Neutrophil (primary cell): ENCODE results near the gene ABCC4.

Source experiments
- H3K27ac ChIP-seq: fragments of 200-600 bp; sonication (generic); 2 replicates; pipeline ENCODE4 v1.5.1; 2016; ENCODE audit warnings: mild to moderate bottlenecking, moderate library complexity
- H3K27me3 ChIP-seq: fragments of 200-600 bp; sonication (generic); 2 replicates; pipeline ENCODE4 v1.6.0; 2016; ENCODE audit warnings: mild to moderate bottlenecking
- H3K36me3 ChIP-seq: fragments of 200-600 bp; sonication (generic); 2 replicates; pipeline ENCODE4 v1.5.1; 2017
- H3K4me1 ChIP-seq, 2 experiments: fragments of 200-600 bp in 1 of 2; sonication (generic) in 1 of 2; 1 replicate in 1 of 2; 2 replicates in 1 of 2; pipeline versions ENCODE4 v1.5.1 to v1.6.1; 2013 to 2016; ENCODE audit warnings: low read depth in 1 of 2, low read length in 1 of 2, mild to moderate bottlenecking in 1 of 2, moderate library complexity in 1 of 2; ENCODE audit not compliant: control insufficient read depth in 1 of 2, insufficient read depth in 1 of 2
- H3K4me3 ChIP-seq, 2 experiments: fragments of 200-600 bp in 1 of 2; sonication (generic) in 1 of 2; 1 replicate in 1 of 2; 2 replicates in 1 of 2; pipeline ENCODE4 v1.5.1; 2013 to 2016; ENCODE audit warnings: low read depth in 1 of 2, low read length in 1 of 2, mild to moderate bottlenecking in 1 of 2, moderate library complexity in 1 of 2
- H3K9me3 ChIP-seq: fragments of 200-600 bp; sonication (generic); 2 replicates; pipeline ENCODE4 v1.5.1; 2016
- CTCF ChIP-seq: fragments of 200-600 bp; sonication (generic); IDR thresholded peaks from 2 replicates; pipeline ENCODE4 v1.5.1; 2016; ENCODE audit warnings: antibody characterized with exemption

The ABCC4 gene

GRCh38 chr13:95035311-95036109, 265.7 kb downstream of the ABCC4 start:
- H3K27me3 ChIP-seq, result no peaks in the 10 kb centered on the region
- H3K4me3 ChIP-seq, result no peak overlapping the region
- no peak for TF ChIP-seq CTCF
- no peaks in the 10 kb centered on the region for H3K36me3 ChIP-seq
- no peaks in the 10 kb centered on the region for H3K9me3 ChIP-seq
- no peaks in the 10 kb centered on the region for H3K4me1 ChIP-seq
- H3K27ac ChIP-seq, result no peak overlapping the region

- Histone ChIP-seq H3K9me3 (no peaks in the 10 kb centered on the region), H3K4me3 (no peak overlapping the region), H3K36me3 (no peaks in the 10 kb centered on the region), H3K27me3 (no peaks in the 10 kb centered on the region), H3K4me1 (no peaks in the 10 kb centered on the region), H3K27ac (no peak overlapping the region)
- TF ChIP-seq CTCF, result no peak
Measured at GRCh38 chr13:95033890-95034289, 267.4 kb downstream of the ABCC4 start.

- Histone ChIP-seq H3K9me3 (no peaks in the 10 kb centered on the region), H3K36me3 (no peaks in the 10 kb centered on the region), H3K4me3 (no peak overlapping the region), H3K27me3 (no peaks in the 10 kb centered on the region), H3K4me1 (no peaks in the 10 kb centered on the region), H3K27ac (no peak overlapping the region)
- no peak for TF ChIP-seq CTCF
Measured at GRCh38 chr13:95032121-95032520, 269.1 kb downstream of the ABCC4 start.

GRCh38 chr13:95030821-95031343, 270.4 kb downstream of the ABCC4 start:
- H3K27ac ChIP-seq, result no peak overlapping the region
- H3K4me1 ChIP-seq, result no peaks in the 10 kb centered on the region
- no peaks in the 10 kb centered on the region for H3K36me3 ChIP-seq
- no peak for TF ChIP-seq CTCF
- H3K4me3 ChIP-seq, result no peak overlapping the region
- H3K27me3 ChIP-seq, result no peaks in the 10 kb centered on the region
- H3K9me3 ChIP-seq, result no peaks in the 10 kb centered on the region

GRCh38 chr13:95027638-95028037, 273.6 kb downstream of the ABCC4 start:
- Histone ChIP-seq H3K9me3 (no peaks in the 10 kb centered on the region), H3K4me3 (no peak overlapping the region), H3K36me3 (no peaks in the 10 kb centered on the region), H3K27me3 (no peaks in the 10 kb centered on the region), H3K4me1 (no peaks in the 10 kb centered on the region), H3K27ac (no peak overlapping the region)
- TF ChIP-seq CTCF, result no peak
